Suprapubic skin (tissue), 4 donors: ENCODE results near the gene C1QL1. TPM values are rescaled to one million over a fixed set of nuclear protein-coding genes. Genes with fewer than 3 reads are reported as not detected.

Source experiments
- DNase-seq, 2 donors: peaks; one replicate each; pipeline ENCODE4 v3.0.0-alpha.2; 2019; ENCODE audit warnings: low spot score in 2 of 2
- H3K27ac ChIP-seq: fragments of 200-600 bp; sonication (generic); one replicate; pipeline ENCODE4 v1.5.1; 2019
- H3K27me3 ChIP-seq: fragments of 200-600 bp; sonication (generic); one replicate; pipeline ENCODE4 v1.5.1; 2019
- H3K36me3 ChIP-seq: fragments of 200-600 bp; sonication (generic); one replicate; pipeline ENCODE4 v1.5.1; 2019
- H3K4me1 ChIP-seq: fragments of 200-600 bp; sonication (generic); one replicate; pipeline ENCODE4 v1.5.1; 2019
- H3K4me3 ChIP-seq: fragments of 200-600 bp; sonication (generic); one replicate; pipeline ENCODE4 v1.5.1; 2019; ENCODE audit warnings: mild to moderate bottlenecking
- H3K9me3 ChIP-seq: fragments of 200-600 bp; sonication (generic); one replicate; pipeline ENCODE4 v1.5.1; 2019
- EP300 ChIP-seq: sonication (generic); formaldehyde crosslinking; IDR thresholded peaks from one replicate; pipeline ENCODE4 v1.6.1; 2017; ENCODE audit warnings: antibody characterized with exemption
- POLR2A ChIP-seq, 2 donors: fragments of 450-650 bp; IDR thresholded peaks; one replicate each; pipeline ENCODE4 v1.6.1; 2017; ENCODE audit warnings: antibody characterized with exemption in 2 of 2, mild to moderate bottlenecking in 2 of 2, moderate library complexity in 2 of 2
- POLR2AphosphoS5 ChIP-seq, 3 donors: sonication (generic); formaldehyde crosslinking; IDR thresholded peaks; one replicate each; pipeline ENCODE4 v1.6.1; 2017; ENCODE audit warnings: antibody characterized with exemption in 3 of 3
- WGBS: methylation state at CpG from one replicate; pipeline ENCODE4 v1.1.5; 2018; 5-methylcytosine and 5-hydroxymethylcytosine counted together
- total RNA-seq, 4 donors: library from RNA; depleted of rRNA; stranded (reverse); fragments of >200 nt; gene quantifications; one replicate each; pipeline ENCODE4 v1.1.0, GENCODE V29; 2016
- TF ChIP-seq, protein P1 (sequence below), 2 donors: fragments of 200-600 bp in 1 of 2; fragments of 450-650 bp in 1 of 2; sonication (generic) in 1 of 2; IDR thresholded peaks; one replicate each; pipeline ENCODE4 v1.5.1; 2016 to 2019; ENCODE audit warnings: antibody characterized with exemption in 2 of 2, mild to moderate bottlenecking in 1 of 2, moderate library complexity in 1 of 2

Gene C1QL1
- total RNA-seq, 4 donors from 2014 or later = not detected

DNA sequence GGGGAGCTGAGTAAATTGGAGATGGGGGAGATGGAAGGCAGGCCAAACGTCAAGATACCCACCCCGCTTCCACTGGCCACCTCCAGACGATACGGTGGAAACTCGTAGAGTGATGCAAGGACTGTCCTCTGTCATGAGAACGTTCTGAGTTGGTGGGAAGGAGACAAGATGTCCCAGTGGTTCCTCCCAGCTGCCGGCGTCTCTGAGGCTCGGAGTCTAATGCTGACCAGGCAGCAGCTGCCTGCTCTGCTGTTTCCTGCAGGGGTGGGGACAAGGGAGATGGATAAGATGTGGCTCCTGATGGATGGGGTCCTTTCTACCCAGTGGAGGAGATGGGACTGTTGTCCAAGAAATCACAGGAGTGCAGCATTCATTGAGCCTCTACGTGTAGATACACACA lies 28.2 kb upstream of the C1QL1 start:
- TF ChIP-seq EP300 = no peak
- TF ChIP-seq POLR2A (IDR thresholded peaks at IDR 0.05) = no peak
- no peak for TF ChIP-seq POLR2AphosphoS5 (IDR thresholded peaks at IDR 0.05)
- TF ChIP-seq, protein P1, sequence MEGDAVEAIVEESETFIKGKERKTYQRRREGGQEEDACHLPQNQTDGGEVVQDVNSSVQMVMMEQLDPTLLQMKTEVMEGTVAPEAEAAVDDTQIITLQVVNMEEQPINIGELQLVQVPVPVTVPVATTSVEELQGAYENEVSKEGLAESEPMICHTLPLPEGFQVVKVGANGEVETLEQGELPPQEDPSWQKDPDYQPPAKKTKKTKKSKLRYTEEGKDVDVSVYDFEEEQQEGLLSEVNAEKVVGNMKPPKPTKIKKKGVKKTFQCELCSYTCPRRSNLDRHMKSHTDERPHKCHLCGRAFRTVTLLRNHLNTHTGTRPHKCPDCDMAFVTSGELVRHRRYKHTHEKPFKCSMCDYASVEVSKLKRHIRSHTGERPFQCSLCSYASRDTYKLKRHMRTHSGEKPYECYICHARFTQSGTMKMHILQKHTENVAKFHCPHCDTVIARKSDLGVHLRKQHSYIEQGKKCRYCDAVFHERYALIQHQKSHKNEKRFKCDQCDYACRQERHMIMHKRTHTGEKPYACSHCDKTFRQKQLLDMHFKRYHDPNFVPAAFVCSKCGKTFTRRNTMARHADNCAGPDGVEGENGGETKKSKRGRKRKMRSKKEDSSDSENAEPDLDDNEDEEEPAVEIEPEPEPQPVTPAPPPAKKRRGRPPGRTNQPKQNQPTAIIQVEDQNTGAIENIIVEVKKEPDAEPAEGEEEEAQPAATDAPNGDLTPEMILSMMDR (IDR thresholded peaks at IDR 0.05) = no peak
- Histone ChIP-seq H3K9me3 (no peaks in the 10 kb centered on the region), H3K4me1 (no peaks in the 10 kb centered on the region), H3K27me3 (peaks cover 19% of the 10 kb centered on the region), H3K36me3 (no peaks in the 10 kb centered on the region), H3K27ac (no peak overlapping the region), H3K4me3 (no peak overlapping the region)
- DNase-seq = no peak
- WGBS = 87% methylated on average over 10 of the region's 10 CpGs

- Histone ChIP-seq H3K27me3 (peaks cover 19% of the 10 kb centered on the region), H3K4me3 (no peak overlapping the region), H3K27ac (no peak overlapping the region), H3K4me1 (no peaks in the 10 kb centered on the region), H3K36me3 (no peaks in the 10 kb centered on the region), H3K9me3 (no peaks in the 10 kb centered on the region)
- TF ChIP-seq POLR2AphosphoS5 (IDR thresholded peaks at IDR 0.05) = no peak
- TF ChIP-seq, protein P1 (IDR thresholded peaks at IDR 0.05) = no peak
- no peak for TF ChIP-seq POLR2A (IDR thresholded peaks at IDR 0.05)
- TF ChIP-seq EP300 = no peak
- no peak for DNase-seq
- 60% methylated on average over 9 of the region's 11 CpGs for WGBS
Observed at GRCh38 chr17:44995436-44996001, 27.4 kb upstream of the C1QL1 start.

GRCh38 chr17:44992242-44992939 lies 24.3 kb upstream of the C1QL1 start:
- Histone ChIP-seq H3K4me3 (no peak overlapping the region), H3K36me3 (no peaks in the 10 kb centered on the region), H3K4me1 (peaks cover 4% of the 10 kb centered on the region), H3K27me3 (peaks cover 35% of the 10 kb centered on the region), H3K9me3 (no peaks in the 10 kb centered on the region), H3K27ac (no peak overlapping the region)
- DNase-seq = no peak
- WGBS = 94% methylated on average over 5 of the region's 5 CpGs
- no peak for TF ChIP-seq POLR2A (IDR thresholded peaks at IDR 0.05)
- TF ChIP-seq, protein P1 (IDR thresholded peaks at IDR 0.05) = no peak
- TF ChIP-seq POLR2AphosphoS5 (IDR thresholded peaks at IDR 0.05) = no peak
- TF ChIP-seq EP300 = no peak

GRCh38 chr17:44990994-44991393 lies 22.9 kb upstream of the C1QL1 start:
- Histone ChIP-seq H3K27ac (no peak overlapping the region), H3K27me3 (peaks cover 38% of the 10 kb centered on the region), H3K4me1 (peaks cover 8% of the 10 kb centered on the region), H3K9me3 (no peaks in the 10 kb centered on the region), H3K36me3 (no peaks in the 10 kb centered on the region), H3K4me3 (no peak overlapping the region)
- WGBS = 83% methylated on average over 10 of the region's 10 CpGs
- DNase-seq = no peak
- TF ChIP-seq POLR2AphosphoS5 (IDR thresholded peaks at IDR 0.05) (no peak), EP300 (no peak), POLR2A (IDR thresholded peaks at IDR 0.05) (no peak)
- TF ChIP-seq, protein P1 (IDR thresholded peaks at IDR 0.05) = no peak

- H3K27me3 ChIP-seq = peaks cover 35% of the 10 kb centered on the region
- peaks cover 8% of the 10 kb centered on the region for H3K4me1 ChIP-seq
- H3K27ac ChIP-seq = no peak overlapping the region
- WGBS = 91% methylated on average over 16 of the region's 17 CpGs
- TF ChIP-seq POLR2AphosphoS5 (IDR thresholded peaks at IDR 0.05) = no peak
- no peak for TF ChIP-seq POLR2A (IDR thresholded peaks at IDR 0.05)
- TF ChIP-seq, protein P1 (IDR thresholded peaks at IDR 0.05) = no peak
- TF ChIP-seq EP300 = no peak
- H3K4me3 ChIP-seq = no peak overlapping the region
- no peak for DNase-seq
- no peaks in the 10 kb centered on the region for H3K9me3 ChIP-seq
- H3K36me3 ChIP-seq = no peaks in the 10 kb centered on the region
Observed at GRCh38 chr17:44989552-44990138, 21.5 kb upstream of the C1QL1 start.
